NCI-H345 (cell line): ENCODE data around the gene AP1M2.
"Not testable (repeated sequence)": the region's sequence is repeated elsewhere in the genome, so short reads cannot be mapped to it uniquely, and the experiment has no call there.

Experiments used
- DNase-seq: peaks from one replicate; lab custom pipeline; 2025; lab: John Stamatoyannopoulos, UW

The AP1M2 gene

DNA sequence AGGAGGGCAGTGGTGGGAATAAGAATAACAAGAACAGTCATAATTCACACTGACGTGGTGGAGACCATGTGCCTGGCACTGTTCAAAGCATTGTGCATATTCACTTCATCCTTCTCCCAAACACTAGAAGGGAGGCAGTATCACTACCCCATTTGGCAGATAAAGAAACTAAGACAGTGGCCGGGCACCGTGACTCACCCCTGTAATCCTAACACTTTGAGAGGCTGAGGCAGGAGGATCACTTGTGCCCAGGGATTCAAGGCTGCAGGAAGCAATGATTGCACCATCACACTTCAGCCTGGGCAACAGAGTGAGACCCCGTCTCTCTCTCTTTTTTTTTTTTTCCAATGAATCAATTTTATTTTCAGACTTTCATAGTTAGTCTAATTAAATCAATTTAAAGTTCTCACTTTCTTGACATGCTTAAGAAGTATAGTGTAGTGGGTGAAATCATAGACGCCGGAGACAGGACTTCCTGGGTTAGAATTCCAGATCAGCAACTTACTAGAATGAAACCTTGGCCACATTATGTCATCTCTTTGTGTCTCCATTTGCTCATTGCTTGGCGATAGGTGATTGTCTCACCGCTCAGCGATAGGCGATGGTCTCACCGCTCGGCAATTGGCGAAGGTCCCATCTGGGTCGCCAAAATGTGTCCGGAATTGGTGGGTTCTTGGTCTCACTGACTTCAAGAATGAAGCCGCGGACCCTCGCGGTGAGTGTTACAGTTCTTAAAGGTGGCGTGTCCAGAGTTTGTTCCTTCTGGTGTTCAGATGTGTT, 48.7 kb downstream of the AP1M2 start:
- DNase-seq: no peak

DNA sequence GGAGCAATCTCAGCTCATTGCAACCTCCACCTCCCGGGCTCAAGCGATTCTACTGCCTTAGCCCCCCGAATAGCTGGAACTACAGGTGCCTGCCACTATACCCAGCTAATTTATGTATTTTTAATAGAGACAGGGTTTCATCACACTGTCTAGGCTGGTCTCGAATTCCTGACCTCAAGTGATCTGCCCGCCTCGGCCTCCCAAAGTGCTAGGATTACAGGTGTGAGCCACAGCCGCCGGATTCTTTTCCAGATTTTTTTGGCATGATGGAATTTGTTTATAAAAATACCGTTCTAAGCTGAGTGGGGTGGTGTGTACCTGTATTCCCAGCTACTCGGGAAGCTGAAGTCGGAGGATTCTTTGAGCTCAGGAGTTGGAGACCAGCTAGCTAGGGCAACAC, 49.4 kb downstream of the AP1M2 start:
- no peak for DNase-seq

DNA sequence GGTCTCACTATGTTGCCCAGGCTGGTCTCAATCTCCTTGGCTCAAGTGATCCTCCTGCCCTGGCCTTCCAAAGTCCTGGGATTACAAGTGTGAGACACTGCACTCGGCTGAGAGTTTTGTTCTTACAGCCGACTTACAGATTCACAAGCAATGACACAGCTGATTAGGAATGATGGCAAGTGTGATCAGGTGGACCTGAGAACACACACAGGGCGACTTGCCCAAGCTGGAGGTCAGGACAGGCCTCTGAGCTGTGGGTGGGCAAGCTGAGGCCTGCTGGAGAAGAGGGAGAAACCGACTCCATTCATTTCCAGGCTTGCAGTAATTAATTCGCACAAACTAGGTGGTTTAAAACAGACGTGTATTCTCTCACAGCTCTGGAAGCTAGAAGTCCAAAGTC, 51.5 kb downstream of the AP1M2 start:
- no peak for DNase-seq

- no peak for DNase-seq
Observed at GRCh38 chr19:10533646-10534386, 53.3 kb downstream of the AP1M2 start.

- no peak for DNase-seq
Observed at GRCh38 chr19:10532457-10532856, 54.7 kb downstream of the AP1M2 start.

DNA sequence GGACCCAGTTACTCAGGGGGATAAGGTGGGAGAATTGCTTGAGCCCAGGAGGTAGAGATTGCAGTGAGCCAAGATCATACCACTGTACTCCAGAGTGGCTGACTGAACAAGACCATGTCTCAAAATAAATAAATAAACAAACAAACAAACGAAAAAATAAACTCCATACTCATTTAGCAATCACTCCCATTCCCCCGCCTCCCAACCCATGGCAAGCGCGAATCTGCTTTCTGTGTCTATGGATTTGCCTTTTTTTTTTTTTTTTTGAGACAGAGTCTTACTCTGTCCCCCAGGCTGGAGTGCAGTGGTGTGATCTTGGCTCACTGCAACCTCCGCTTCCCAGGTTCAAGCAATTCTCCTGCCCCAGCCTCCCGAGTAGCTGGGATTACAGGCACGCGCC, 60.2 kb downstream of the AP1M2 start:
- not testable (repeated sequence) for DNase-seq

DNA sequence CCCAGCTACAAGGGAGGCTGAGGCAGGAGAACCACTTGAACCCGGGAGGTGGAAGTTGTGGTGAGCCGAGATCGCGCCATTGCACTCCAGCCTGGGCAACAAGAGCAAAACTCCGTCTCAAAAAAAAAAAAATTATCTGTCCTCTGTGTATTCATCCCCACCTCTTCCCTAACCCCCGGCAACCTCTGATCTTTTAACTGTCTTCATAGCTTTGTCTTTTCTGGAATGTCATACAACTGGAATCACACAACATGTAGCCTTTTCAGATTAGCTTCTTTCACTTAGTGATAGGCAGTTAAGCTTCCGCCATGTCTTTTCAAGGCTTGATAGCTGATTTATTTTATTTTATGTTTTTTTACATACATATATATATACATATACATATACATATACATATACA, 61.5 kb downstream of the AP1M2 start:
- DNase-seq: no peak

- DNase-seq: no peak
Observed at GRCh38 chr19:10523135-10523636, 63.9 kb downstream of the AP1M2 start.
